Subcutaneous abdominal adipose tissue (tissue), 5 donors: ENCODE measurements around the gene SLAMF1.
"Not testable (repeated sequence)": the region's sequence is repeated elsewhere in the genome, so short reads cannot be mapped to it uniquely, and the experiment has no call there.

Experiments used
- H3K27ac ChIP-seq: one replicate; pipeline ENCODE4 v1.7.0; 2013; ENCODE audit warnings: low read depth, mild to moderate bottlenecking, inconsistent platforms, low read length, moderate library complexity
- H3K27me3 ChIP-seq, 5 donors: one replicate each; pipeline ENCODE4 v1.7.0; 2013; ENCODE audit warnings: low read length in 5 of 5, inconsistent platforms in 1 of 5; ENCODE audit not compliant: control insufficient read depth in 5 of 5, insufficient read depth in 4 of 5
- H3K36me3 ChIP-seq, 5 donors: one replicate each; pipeline ENCODE4 v1.7.0; 2013; ENCODE audit warnings: low read length in 5 of 5; ENCODE audit not compliant: control insufficient read depth in 5 of 5, insufficient read depth in 5 of 5
- H3K4me1 ChIP-seq, 5 donors: one replicate each; pipeline ENCODE4 v1.7.0; 2013; ENCODE audit warnings: low read length in 5 of 5, mild to moderate bottlenecking in 3 of 5, moderate library complexity in 1 of 5; ENCODE audit not compliant: control insufficient read depth in 5 of 5, insufficient read depth in 5 of 5
- H3K4me3 ChIP-seq, 5 donors: one replicate each; pipeline ENCODE4 v1.7.0; 2013; ENCODE audit warnings: low read length in 5 of 5, low read depth in 1 of 5
- H3K9ac ChIP-seq, 5 donors: one replicate each; pipeline ENCODE4 v1.7.0; 2013; ENCODE audit warnings: low read length in 5 of 5, mild to moderate bottlenecking in 4 of 5, moderate library complexity in 3 of 5
- H3K9me3 ChIP-seq, 5 donors: one replicate each; pipeline ENCODE4 v1.7.0; 2013; ENCODE audit warnings: low read length in 5 of 5; ENCODE audit not compliant: control insufficient read depth in 5 of 5
- donor health status: healthy.
- donor health status: healthy.
- donor health status: healthy.
- donor health status: healthy.
- donor health status: healthy.

The SLAMF1 gene

GRCh38 chr1:160634543-160635491 lies 12.0 kb downstream of the SLAMF1 start:
- Histone ChIP-seq H3K9me3 (no peaks in the 10 kb centered on the region), H3K4me1 (peaks cover 0 to 3% (median 3%) of the 10 kb centered on the region in 5 donors), H3K4me3 (no peak overlapping the region), H3K27ac (no peak overlapping the region), H3K9ac (no peak overlapping the region), H3K27me3 (peaks cover 0 to 2% (median 0%) of the 10 kb centered on the region in 5 donors), H3K36me3 (no peaks in the 10 kb centered on the region)

- peaks cover 0 to 8% (median 3%) of the 10 kb centered on the region in 5 donors for H3K4me1 ChIP-seq
- H3K36me3 ChIP-seq = no peaks in the 10 kb centered on the region
- no peak overlapping the region for H3K4me3 ChIP-seq
These were observed 13.4 kb downstream of the SLAMF1 start for GRCh38 chr1:160633330-160633903.

GRCh38 chr1:160631983-160632625 lies 14.7 kb downstream of the SLAMF1 start:
- Histone ChIP-seq H3K4me1 (peaks cover 0 to 8% (median 3%) of the 10 kb centered on the region in 5 donors), H3K9ac (no peak overlapping the region), H3K4me3 (no peak overlapping the region), H3K27me3 (peaks cover 0 to 5% (median 0%) of the 10 kb centered on the region in 5 donors), H3K36me3 (no peaks in the 10 kb centered on the region), H3K27ac (no peak overlapping the region), H3K9me3 (no peaks in the 10 kb centered on the region)

More at GRCh38 chr1:160633330-160633903, 13.4 kb downstream of the SLAMF1 start:
- H3K9me3 ChIP-seq = no peaks in the 10 kb centered on the region
- H3K9ac ChIP-seq = no peak overlapping the region
- H3K27ac ChIP-seq = no peak overlapping the region
- peaks cover 0 to 5% (median 0%) of the 10 kb centered on the region in 5 donors for H3K27me3 ChIP-seq

GRCh38 chr1:160630523-160631451 lies 16.1 kb downstream of the SLAMF1 start:
- Histone ChIP-seq H3K9ac (no peak overlapping the region), H3K27me3 (peaks cover 0 to 5% (median 0%) of the 10 kb centered on the region in 5 donors), H3K27ac (no peak overlapping the region)

GRCh38 chr1:160629286-160630210 lies 17.3 kb downstream of the SLAMF1 start:
- no peak overlapping the region for H3K9ac ChIP-seq
- no peaks in the 10 kb centered on the region for H3K36me3 ChIP-seq
- H3K4me3 ChIP-seq = no peak overlapping the region
- H3K4me1 ChIP-seq = peaks cover 0 to 17% (median 3%) of the 10 kb centered on the region in 5 donors
- peaks cover 0 to 5% (median 0%) of the 10 kb centered on the region in 5 donors for H3K27me3 ChIP-seq
- no peak overlapping the region for H3K27ac ChIP-seq
- no peaks in the 10 kb centered on the region for H3K9me3 ChIP-seq

More at GRCh38 chr1:160630523-160631451, 16.1 kb downstream of the SLAMF1 start:
- H3K4me1 ChIP-seq = peaks cover 0 to 12% (median 3%) of the 10 kb centered on the region in 5 donors
- no peak overlapping the region for H3K4me3 ChIP-seq
- no peaks in the 10 kb centered on the region for H3K9me3 ChIP-seq
- no peaks in the 10 kb centered on the region for H3K36me3 ChIP-seq

GRCh38 chr1:160628799-160629263 lies 18.0 kb downstream of the SLAMF1 start:
- no peak overlapping the region for H3K4me3 ChIP-seq
- H3K9me3 ChIP-seq = no peaks in the 10 kb centered on the region
- no peaks in the 10 kb centered on the region for H3K36me3 ChIP-seq
- peaks cover 0 to 17% (median 3%) of the 10 kb centered on the region in 5 donors for H3K4me1 ChIP-seq
- H3K27ac ChIP-seq = no peak overlapping the region
- H3K9ac ChIP-seq = no peak overlapping the region
- peaks cover 0 to 5% (median 0%) of the 10 kb centered on the region in 5 donors for H3K27me3 ChIP-seq

GRCh38 chr1:160627677-160628289 lies 19.1 kb downstream of the SLAMF1 start:
- peaks cover 0 to 17% (median 3%) of the 10 kb centered on the region in 5 donors for H3K4me1 ChIP-seq
- not testable (repeated sequence) for H3K36me3 ChIP-seq, H3K9ac ChIP-seq, H3K27ac ChIP-seq, H3K4me3 ChIP-seq, H3K27me3 ChIP-seq, H3K9me3 ChIP-seq

GRCh38 chr1:160626509-160627342 lies 20.1 kb downstream of the SLAMF1 start:
- Histone ChIP-seq H3K4me3 (no peak overlapping the region), H3K9ac (no peak overlapping the region), H3K27ac (no peak overlapping the region), H3K9me3 (no peaks in the 10 kb centered on the region), H3K4me1 (peaks cover 0 to 17% (median 3%) of the 10 kb centered on the region in 5 donors), H3K36me3 (no peaks in the 10 kb centered on the region), H3K27me3 (peaks cover 0 to 5% (median 0%) of the 10 kb centered on the region in 5 donors)
